OCI-LY7 (cell line): ENCODE results near the gene JUN. TPM values are rescaled to one million over a fixed set of nuclear protein-coding genes. Genes with fewer than 3 reads are reported as not detected.

Experiments
- BruUV-seq: library from RNA; stranded (reverse); fragments of 400-500 nt; replicated peaks from 2 replicates; lab custom pipeline; 2021; lab: Mats Ljungman, UMichigan
- CTCF ChIA-PET: fragments of 300-600 bp; sonication (Branson Sonifier 250); formaldehyde crosslinking; loops from one replicate; lab custom pipeline; 2022; ENCODE audit warnings: antibody characterized with exemption; ENCODE audit not compliant: unreplicated experiment; lab: Charles Lee
- POLR2A ChIA-PET: fragments of 300-600 bp; sonication (Branson Sonifier 250); formaldehyde crosslinking; loops from one replicate; lab custom pipeline; 2022; ENCODE audit warnings: antibody characterized with exemption; lab: Charles Lee
- DNase-seq: peaks from one replicate; pipeline ENCODE4 v3.0.0-alpha.2; 2015; ENCODE audit warnings: low spot score
- H2AFZ ChIP-seq: fragments of 200-600 bp; sonication (generic), shearing (Covaris generic); 2 replicates; pipeline ENCODE4 v1.6.1; 2014; ENCODE audit warnings: mild to moderate bottlenecking, antibody characterized with exemption, low read length, moderate library complexity
- H3K27ac ChIP-seq: fragments of 200-600 bp; sonication (generic); 2 replicates; pipeline ENCODE4 v1.5.1; 2014; ENCODE audit warnings: mixed run types, low read depth, mild to moderate bottlenecking, moderate library complexity, low read length, inconsistent platforms; ENCODE audit not compliant: poor library complexity, severe bottlenecking
- H3K36me3 ChIP-seq: fragments of 200-600 bp; sonication (generic); 2 replicates; pipeline ENCODE4 v1.6.1; 2014; ENCODE audit warnings: mild to moderate bottlenecking, antibody characterized with exemption, low read length, moderate library complexity, mixed read lengths; ENCODE audit not compliant: insufficient read depth
- H3K4me1 ChIP-seq: fragments of 200-600 bp; sonication (generic); 2 replicates; pipeline ENCODE4 v1.5.1; 2014; ENCODE audit warnings: mild to moderate bottlenecking, low read length; ENCODE audit not compliant: insufficient read depth, poor library complexity, severe bottlenecking
- H3K4me2 ChIP-seq: fragments of 200-600 bp; sonication (generic); 2 replicates; pipeline ENCODE4 v1.6.1; 2014; ENCODE audit warnings: mild to moderate bottlenecking, low read length
- H3K4me3 ChIP-seq: fragments of 200-600 bp; sonication (generic); 2 replicates; pipeline ENCODE4 v1.5.1; 2014; ENCODE audit warnings: mild to moderate bottlenecking, low read depth, low read length; ENCODE audit not compliant: poor library complexity, severe bottlenecking
- H3K79me2 ChIP-seq: fragments of 200-600 bp; sonication (generic); 2 replicates; pipeline ENCODE4 v1.6.1; 2016; ENCODE audit warnings: low read depth, mild to moderate bottlenecking, low read length, moderate library complexity, mixed read lengths; ENCODE audit not compliant: insufficient read depth
- H3K9me2 ChIP-seq: fragments of 200-600 bp; sonication (generic); 2 replicates; pipeline ENCODE4 v1.6.1; 2016; ENCODE audit warnings: mild to moderate bottlenecking, low read length, mixed read lengths; ENCODE audit not compliant: insufficient read depth
- H3K9me3 ChIP-seq: fragments of 200-600 bp; sonication (generic); 2 replicates; pipeline ENCODE4 v1.6.1; 2014; ENCODE audit warnings: mild to moderate bottlenecking, mixed run types, low read length, mixed read lengths
- H4K20me1 ChIP-seq: fragments of 200-600 bp; sonication (generic); 2 replicates; pipeline ENCODE4 v1.6.1; 2014; ENCODE audit warnings: mild to moderate bottlenecking, antibody characterized with exemption, low read length, moderate library complexity, mixed read lengths; ENCODE audit not compliant: insufficient read depth
- CTCF ChIP-seq: fragments of 200-600 bp; sonication (generic); conservative IDR thresholded peaks from 2 replicates; pipeline ENCODE4 v1.5.1; 2014; ENCODE audit warnings: mild to moderate bottlenecking, antibody characterized with exemption, low read length, moderate library complexity, mixed read lengths
- EZH2phosphoT487 ChIP-seq: fragments of 200-600 bp; sonication (generic); IDR thresholded peaks from 2 replicates; pipeline ENCODE4 v1.6.1; 2018; ENCODE audit warnings: low read depth, borderline replicate concordance, mild to moderate bottlenecking, mixed run types, antibody characterized with exemption, low read length, moderate library complexity, mixed read lengths
- intact Hi-C: fragments of 100-400 bp; cut with micrococcal nuclease; formaldehyde crosslinking; loops from one replicate; pipeline ENCODE4 v1.10.0; 2022; ENCODE audit not compliant: unreplicated experiment
- total RNA-seq, 2 experiments: library from RNA; depleted of rRNA in 1 of 2; stranded (reverse); fragments of >200 nt in 1 of 2; shearing (Covaris generic) in 1 of 2; gene quantifications; 2 replicates each; pipeline ENCODE4 v1.2.3, GENCODE V29; 2014 to 2022

Gene JUN
- total RNA-seq, 2 experiments from 2014 or later = 4.2 to 7.7 TPM

- intact Hi-C loops = no loop called here
- TF ChIP-seq EZH2phosphoT487 (no peak), CTCF (peak; percentile 58)
- H3K9me3 ChIP-seq = no peaks in the 10 kb centered on the region
- H3K4me2 ChIP-seq = no peak overlapping the region
- H4K20me1 ChIP-seq = no peaks in the 10 kb centered on the region
- no peaks in the 10 kb centered on the region for H3K9me2 ChIP-seq
- H3K36me3 ChIP-seq = no peaks in the 10 kb centered on the region
- BruUV-seq = no TSS peak
- no peak overlapping the region for H3K27ac ChIP-seq
- no peak for DNase-seq
- CTCF ChIA-PET = no interaction called here
- H3K4me1 ChIP-seq = peaks cover 12% of the 10 kb centered on the region
- H3K4me3 ChIP-seq = no peak overlapping the region
- no peaks in the 10 kb centered on the region for H3K79me2 ChIP-seq
- POLR2A ChIA-PET = no interaction called here
- H2AFZ ChIP-seq = no peak overlapping the region
Measured at GRCh38 chr1:58768971-58769808, 14.7 kb downstream of the JUN start.

- Histone ChIP-seq H3K4me1 (peaks cover 4% of the 10 kb centered on the region), H2AFZ (no peak overlapping the region), H3K9me3 (no peaks in the 10 kb centered on the region), H3K4me2 (no peak overlapping the region), H3K4me3 (no peak overlapping the region), H4K20me1 (no peaks in the 10 kb centered on the region), H3K9me2 (no peaks in the 10 kb centered on the region), H3K36me3 (no peaks in the 10 kb centered on the region), H3K79me2 (no peaks in the 10 kb centered on the region), H3K27ac (no peak overlapping the region)
- ChIA-PET POLR2A (no interaction called here), CTCF (no interaction called here)
- BruUV-seq = no TSS peak
- TF ChIP-seq CTCF (no peak), EZH2phosphoT487 (no peak)
- DNase-seq = no peak
- intact Hi-C loops = no loop called here
Measured at GRCh38 chr1:58768191-58768731, 15.6 kb downstream of the JUN start.

DNA sequence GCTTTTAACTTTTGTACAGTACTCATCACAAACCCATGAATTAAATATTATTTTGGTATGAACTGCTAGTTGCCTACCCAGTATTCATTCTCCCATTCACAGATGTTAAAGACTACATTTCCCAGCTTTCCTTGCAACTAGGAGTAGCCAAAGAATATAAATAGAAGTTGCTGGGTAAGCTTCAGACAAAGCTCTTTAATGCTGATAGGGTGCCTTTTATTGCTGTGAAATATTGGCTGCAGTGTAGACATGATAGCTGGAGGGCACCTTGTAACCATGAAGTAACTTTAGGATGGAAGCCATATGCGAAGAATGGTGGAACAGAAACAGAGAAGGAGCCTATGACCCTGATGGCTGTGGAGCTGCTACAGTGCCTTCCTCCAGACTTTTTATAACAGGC is 16.7 kb downstream of the JUN start:
- intact Hi-C loops = no loop called here
- POLR2A ChIA-PET = no interaction called here
- CTCF ChIA-PET = no interaction called here
- H4K20me1 ChIP-seq = no peaks in the 10 kb centered on the region
- BruUV-seq = no TSS peak
- no peak overlapping the region for H3K4me3 ChIP-seq
- H3K79me2 ChIP-seq = no peaks in the 10 kb centered on the region
- no peak overlapping the region for H2AFZ ChIP-seq
- H3K4me1 ChIP-seq = no peaks in the 10 kb centered on the region
- no peaks in the 10 kb centered on the region for H3K9me3 ChIP-seq
- DNase-seq = no peak
- H3K36me3 ChIP-seq = no peaks in the 10 kb centered on the region
- H3K9me2 ChIP-seq = no peaks in the 10 kb centered on the region
- no peak overlapping the region for H3K4me2 ChIP-seq
- TF ChIP-seq CTCF (no peak), EZH2phosphoT487 (no peak)
- H3K27ac ChIP-seq = no peak overlapping the region
